HG03565 (cell line): Measurements from ENCODE around the gene EGFR.
"Not testable (repeated sequence)": the region's sequence is repeated elsewhere in the genome, so short reads cannot be mapped to it uniquely, and the experiment has no call there.

Experiments used
- ATAC-seq: cut with Tn5 transposase; IDR thresholded peaks from one replicate; pipeline ENCODE4 v1.9.1; 2021; ENCODE audit warnings: mild to moderate bottlenecking, moderate library complexity; ENCODE audit not compliant: unreplicated experiment

EGFR gene

DNA sequence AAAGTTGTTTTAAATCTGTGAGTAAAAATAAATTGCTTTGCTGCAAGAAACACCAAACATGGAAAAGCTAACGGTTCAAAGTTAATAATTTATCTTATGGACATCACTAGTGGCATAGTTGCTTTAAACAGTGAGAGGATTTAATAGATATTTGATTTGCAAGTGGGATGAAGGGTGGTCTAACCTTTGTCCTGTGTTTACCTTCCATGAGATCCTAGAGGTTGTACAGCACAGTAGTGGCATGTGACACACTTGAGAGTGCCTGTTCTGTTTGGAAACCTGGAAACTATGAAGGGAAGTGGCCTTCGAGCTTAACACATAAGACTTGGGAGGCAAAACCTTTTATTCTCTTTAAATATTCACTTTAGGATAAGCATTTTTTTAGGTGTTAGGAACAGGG is 16.0 kb downstream of the EGFR start:
- no peak for ATAC-seq

DNA sequence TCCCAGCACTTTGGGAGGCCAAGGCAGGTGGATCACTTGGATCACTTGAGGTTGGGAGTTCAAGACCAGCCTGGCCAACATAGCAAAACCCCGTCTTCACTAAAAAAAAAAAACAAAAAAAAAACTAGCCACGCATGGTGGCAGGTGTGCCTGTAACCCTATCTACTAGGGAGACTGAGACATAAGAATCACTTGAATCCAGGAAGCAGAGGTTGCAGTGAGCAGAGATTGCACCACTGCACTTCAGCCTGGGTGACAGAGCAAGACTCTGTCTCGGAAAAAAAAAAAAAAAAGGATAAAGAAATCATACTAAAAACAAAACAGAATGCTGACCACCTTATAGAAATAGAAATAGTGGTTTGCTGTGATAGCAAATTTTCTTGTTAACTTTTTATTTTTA is 16.6 kb downstream of the EGFR start:
- not testable (repeated sequence) for ATAC-seq

DNA sequence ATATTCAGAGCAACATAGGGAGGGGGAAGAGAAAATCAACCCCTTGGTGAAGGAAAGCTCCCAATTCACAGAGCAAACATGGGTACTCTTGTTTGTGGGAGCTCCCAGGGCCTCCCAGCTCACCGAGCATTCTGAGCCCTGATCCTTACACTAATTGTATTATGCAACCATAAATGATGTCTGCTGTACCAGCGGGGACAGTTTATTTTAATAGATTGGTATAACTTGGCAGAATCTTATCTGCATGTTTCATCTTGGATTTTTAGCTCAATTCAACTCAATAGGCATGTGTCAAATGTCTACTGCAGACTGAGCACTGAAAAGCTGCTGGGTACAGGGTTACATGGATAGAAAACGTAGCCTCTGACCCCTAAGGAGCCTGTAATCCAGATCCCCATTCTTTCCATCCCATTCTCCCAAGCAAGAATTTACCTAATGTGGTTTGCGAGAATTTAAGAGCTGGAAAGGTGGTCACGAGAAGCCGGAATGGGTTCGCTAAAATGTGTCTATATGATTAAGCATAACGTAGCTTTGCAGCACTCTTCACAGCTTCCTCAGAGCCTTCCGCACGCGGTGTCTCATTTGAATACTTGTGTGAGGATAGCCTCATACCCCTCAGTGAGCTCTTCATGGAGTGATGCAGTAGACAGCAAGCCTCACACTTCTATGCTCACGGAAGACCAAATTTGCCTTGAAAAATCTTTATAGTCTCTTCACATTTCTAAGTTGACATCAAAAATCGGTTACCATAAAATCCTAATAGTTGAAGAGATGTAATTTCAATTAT is 18.3 kb downstream of the EGFR start:
- ATAC-seq, result no peak

DNA sequence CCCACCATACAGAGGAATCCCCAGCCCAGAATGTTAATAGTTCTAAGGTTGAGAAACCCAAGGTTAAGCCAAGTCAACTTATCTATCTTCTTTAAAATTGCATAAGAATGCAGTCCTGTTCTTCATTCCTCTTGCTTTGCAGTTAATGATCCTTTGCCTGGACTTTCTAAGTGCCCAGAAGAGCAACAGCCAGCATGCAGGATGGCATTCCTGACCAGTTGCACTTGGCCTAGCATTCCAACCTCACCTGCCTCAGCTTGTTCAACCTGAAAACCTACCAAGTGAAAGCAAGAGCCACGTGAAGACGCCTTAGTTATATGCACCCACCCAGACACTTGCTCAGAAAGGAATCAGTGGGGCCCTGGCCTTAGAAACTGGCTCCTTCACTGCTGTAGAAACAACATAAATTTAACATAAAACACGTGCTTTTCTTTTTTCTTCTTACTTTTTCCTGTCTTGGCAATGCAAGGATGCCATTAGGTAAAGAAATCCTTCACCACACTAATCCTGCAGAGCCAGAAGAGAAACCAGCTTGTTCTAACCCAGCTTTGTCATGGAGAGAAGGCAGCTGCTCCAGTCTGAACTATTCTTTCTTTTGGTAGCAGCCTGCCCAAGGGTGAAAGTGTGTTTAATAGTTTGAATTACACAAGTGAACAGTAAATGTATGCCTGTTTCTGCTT is 25.0 kb downstream of the EGFR start:
- no peak for ATAC-seq

DNA sequence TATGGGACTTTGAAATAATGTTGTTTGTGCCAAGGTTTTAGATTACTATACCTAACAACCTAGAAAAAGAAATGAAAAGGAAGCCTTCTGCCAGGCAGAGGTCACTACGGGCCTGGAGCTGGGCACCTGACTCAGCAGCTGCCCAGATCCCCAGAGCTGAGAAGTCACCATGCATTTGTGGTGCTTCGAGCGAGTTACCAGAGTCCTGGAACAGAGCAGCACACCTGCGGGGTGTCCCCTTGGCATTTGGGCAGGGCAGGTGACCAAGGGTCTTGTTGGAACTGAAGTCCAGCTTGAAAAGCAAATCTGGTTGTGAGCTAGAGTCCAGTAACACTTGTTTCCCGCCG is 25.5 kb downstream of the EGFR start:
- no peak for ATAC-seq

DNA sequence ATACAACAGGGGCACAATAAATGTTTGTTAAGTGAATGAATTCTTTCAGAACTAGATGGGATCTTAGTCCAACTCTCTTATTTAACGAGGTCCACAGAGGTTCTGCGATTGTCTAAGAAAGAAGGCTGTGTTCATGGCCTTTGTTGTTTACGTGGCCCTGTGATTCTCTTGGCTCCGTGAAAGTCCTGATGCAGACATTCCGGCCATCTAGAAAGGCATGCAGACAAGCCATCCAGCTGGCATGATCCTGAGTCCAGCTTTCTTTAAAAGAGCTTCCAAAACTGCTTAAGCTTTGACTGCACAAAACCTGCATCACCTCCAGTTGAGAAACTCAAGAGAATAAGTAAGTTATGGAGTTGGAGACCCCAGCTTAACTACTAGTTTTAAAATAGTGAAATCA is 26.0 kb downstream of the EGFR start:
- no peak for ATAC-seq

DNA sequence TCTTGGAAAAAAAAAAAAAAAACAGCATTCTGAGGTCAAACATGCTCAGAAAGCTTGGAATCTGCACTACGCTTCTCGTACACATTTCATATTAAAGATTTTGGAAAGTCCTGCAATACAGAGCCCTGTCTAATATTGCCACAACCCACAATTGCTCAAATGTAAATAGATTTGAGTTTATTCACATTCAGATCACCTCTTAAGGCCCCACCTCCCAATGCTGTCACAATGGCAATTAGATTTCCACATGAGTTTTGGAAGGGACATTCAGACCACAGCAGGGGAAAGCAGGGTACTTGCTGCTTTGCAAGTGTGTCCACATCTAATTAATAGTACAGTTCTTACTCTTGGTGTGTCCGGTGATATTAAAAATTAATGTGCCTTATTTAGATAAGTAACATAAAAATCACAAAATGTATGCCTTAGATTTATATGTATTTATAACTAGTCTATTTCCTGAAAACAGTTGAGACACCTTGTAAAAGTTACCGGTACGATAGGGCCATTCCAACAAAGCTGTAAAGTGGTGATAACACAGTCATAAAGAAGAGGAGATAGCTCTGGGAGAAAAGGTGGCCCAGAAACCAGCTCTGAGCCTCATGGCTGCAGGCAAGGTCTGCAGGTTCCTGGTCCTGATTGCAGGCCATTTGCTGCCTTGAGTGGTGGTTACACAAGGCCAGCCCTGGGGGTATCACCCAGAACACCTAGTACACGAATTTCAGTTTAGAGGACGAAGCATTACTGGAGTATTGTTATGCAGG is 27.9 kb downstream of the EGFR start:
- ATAC-seq, result no peak

DNA sequence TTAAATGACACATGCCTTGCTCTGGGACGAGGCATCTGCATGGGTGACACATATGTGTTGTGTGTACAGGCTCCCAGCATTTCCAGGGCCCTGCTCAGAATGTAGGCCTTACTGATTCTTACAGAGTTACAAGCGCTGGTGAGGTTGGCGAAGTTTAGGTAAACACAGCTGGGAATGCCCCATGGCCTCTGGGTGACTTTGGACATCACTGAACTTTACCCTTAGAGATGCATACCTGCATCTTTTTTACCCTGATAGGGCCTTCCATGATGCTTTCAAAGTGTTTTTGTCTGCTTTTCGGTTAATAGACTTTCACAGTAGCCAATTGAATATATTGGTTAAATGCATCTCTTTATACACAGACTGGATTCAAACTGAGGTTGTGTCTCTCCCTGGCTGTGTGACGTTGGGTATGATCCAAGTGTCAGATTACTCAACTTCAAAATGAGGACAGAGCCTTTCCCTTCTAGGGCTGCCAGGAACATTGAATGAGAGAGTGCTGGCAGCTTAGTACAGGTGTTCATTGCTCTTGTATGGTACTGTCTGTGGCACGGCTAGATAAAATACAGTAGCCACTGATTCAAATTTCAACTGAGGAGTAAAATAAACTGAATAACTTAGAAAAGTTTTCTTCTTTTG is 29.5 kb downstream of the EGFR start:
- no peak for ATAC-seq

DNA sequence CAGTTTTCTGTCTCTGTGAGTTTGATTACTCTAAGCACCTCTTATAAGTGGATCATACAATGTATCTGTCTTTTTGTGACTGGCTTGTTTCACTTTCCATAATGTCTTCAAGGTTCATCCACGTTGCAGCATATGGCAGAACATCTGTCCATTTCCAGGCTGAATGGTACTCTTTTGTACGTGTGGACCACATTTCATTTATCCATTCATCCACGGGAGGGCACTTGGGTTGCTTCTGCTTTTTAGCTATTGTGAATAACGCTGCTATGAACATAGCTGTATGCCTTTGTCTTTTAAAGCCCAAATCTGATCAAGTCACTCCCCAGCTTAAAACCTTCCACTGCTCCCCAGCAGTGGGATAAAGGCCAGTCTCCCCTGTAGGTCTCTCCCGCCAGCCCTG is 31.5 kb downstream of the EGFR start:
- no peak for ATAC-seq

DNA sequence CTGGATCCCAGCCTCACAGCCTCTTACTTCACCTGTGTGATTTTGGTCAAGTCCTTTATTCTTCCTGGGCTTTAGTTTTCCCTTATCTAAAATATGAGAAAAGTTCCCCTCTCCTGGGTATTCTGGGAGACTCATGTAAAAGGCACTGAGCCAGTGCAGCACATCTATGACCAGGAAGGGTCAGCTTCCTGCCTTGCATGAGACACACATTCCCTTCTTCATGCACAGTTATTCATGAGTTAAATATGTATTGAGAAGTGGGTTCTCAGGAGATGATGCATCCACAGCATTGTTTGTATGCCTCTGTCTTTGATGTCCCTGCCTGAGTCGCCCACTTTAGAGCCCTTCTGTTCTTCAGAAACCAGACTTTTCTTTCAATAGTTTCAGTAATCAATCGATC is 33.3 kb downstream of the EGFR start:
- ATAC-seq, result no peak

DNA sequence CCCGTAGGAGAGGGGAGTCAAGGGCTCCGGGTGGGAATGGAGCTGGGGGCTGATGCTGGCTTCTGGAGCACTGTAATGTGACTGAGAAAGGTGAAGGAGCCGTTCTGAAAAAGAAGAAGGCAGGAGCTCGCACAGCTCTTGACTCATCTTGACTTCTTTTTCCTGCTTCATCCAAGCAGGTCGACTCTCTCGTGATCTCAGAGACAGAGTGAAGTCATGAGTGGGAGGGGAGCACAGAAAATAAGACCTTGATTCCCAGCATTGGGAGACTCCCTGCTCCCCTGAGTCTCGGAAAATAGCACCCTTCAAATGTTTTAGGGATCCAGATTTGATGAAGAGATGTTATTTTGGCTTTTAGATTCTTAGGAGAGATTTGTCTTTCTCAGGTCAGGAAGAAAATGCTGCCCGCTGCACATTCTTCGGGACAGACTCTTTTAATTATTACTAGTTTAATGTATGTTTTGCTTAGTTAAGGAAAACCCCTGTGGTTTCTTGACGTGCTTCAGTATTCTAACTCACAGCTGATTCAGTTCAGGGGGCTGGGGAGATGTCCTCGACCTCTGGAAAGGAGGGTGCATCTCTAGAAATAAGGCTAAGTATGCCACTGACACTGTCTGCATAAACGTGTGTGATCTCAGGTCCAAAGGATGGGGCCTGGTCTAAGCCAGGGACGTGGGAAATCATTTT is 34.1 kb downstream of the EGFR start:
- no peak for ATAC-seq

DNA sequence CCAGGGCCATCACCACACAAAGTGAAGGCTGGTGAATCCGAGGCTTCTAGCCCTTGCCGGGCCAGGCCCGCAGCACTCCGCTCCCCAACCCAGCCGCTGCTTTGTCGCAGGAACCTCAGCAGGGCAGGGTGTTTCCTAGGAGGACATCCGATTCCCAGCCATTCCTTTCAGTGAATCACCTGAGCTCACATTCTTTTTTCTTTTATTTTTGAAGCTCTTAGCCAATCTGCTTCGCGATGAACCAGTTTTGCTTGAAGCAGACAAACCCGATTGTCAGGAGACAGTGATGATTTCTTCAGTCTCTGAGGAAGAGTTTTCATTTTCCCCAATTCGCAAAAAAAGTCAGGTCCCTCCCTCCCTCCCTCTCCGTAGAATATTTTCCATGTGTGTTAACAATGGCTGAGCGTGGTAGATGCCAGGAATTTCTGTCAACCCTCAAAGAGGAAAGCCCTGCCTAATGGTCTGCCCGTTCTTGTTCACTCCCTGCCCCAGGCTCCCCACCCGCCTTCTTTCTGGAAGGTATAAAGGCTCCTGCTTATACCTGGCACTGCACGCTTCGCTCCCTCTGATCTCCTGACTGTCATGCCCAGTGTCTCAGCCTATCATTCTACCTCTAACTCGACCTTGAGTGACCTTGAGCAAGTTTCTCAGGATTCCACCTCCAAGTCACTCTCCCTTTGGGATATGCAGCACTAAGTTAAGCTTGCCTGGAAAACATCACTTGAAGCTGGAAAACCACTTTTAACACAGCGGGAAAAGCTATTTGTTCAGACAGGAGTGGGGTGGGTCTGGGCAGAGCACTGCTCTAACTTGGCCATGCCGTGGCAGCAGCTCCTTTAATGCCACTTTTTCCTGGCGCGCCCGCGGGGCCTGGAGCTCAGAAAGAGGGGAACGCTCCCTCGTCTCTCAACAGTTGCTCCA is 35.1 kb downstream of the EGFR start:
- ATAC-seq, result no peak

DNA sequence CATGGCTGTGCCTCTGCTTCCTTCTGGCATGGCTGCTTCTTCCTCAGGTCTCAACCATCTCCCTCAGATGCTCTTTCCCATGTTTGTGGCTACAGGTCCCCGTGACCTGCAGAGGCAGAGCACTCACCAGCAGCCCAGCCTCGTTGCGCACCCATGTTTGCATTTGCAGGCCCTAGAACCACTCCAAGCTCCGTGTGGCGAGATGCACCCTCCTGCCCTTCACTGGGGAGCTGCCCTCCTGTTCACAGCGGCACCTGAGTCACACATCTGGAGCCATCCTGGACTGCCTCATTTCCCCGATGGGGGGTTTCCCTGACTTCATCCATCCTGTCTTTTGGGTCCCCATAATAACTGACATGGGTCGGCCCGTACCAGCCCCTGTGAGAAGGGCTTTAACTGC is 35.9 kb downstream of the EGFR start:
- ATAC-seq, result no peak

DNA sequence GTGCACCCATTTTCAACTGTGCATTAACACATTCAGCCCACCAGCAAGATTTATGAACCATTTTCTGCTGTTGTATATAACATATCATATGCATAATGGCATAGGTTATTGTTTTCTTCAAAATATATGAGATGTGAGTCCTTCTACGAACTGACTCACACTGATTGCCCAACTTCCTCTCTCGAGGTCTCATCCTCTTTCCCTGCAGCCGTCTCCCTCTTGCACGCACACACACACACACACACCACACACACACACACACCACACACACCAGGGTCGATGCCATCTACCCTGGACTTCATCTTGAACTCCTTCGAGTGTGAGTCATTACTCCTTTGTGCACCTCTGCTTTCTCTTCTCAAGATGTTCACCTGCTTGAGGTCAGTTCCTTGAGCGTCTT is 36.7 kb downstream of the EGFR start:
- no peak for ATAC-seq

DNA sequence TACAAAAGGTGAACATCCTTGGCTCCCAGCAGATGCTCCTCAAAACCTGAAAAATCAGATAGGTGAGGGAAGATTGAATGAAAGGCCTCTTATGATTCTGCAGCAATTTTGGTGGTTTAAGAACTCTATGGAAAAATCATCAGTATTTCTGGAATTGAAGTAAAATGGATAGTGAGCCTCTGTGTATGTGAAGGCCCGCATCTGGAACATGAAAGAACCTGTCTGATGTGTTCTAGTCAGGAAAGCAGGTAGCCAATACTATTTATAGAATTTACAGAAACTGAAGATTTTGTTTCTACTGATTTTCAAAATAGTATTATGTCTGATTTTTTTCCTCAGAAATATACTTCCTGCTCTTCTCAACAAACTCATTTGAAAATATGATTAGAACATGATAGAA is 37.3 kb downstream of the EGFR start:
- ATAC-seq, result no peak

DNA sequence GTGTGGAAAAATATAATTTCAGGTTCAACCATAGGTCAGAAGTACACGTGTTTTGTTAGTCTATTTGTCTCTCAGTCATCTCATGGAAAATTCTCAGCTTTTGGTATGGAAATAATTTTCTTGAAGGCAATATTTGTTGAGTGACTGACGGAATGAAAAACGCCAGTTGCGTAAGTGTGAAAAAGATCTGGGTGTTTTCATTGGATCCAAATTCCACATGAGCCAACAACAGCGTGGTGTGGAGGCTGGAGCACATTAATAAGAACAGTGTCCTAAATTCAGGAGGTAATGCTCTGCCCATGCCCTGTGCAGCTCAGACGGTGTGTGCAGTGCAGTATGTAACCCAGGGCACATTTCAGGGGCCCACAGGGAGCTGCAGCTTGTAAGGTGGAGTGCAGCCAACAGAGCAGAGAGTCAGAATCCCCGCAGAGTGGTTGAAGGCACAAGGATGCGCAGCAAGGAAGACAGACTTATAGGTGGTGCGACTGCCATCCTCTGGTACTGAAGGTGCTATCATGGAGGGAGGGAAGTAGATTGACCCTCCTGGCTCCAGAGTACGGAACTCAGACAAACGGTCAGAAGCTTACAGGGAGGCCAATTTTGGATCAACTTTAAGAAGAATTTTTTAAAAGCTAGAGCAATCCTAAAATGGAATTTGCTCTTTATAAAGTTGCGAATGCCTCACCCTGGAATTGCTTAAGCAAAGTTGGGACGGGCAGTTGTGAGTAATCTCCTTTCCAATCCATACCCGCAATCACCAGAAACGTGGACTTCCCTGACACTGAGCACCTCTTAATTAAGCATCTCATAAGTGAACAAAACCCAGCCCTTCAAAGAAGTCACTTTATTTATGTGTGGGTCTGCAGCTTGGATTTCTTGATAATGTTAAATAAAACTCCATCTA is 38.0 kb downstream of the EGFR start:
- no peak for ATAC-seq

DNA sequence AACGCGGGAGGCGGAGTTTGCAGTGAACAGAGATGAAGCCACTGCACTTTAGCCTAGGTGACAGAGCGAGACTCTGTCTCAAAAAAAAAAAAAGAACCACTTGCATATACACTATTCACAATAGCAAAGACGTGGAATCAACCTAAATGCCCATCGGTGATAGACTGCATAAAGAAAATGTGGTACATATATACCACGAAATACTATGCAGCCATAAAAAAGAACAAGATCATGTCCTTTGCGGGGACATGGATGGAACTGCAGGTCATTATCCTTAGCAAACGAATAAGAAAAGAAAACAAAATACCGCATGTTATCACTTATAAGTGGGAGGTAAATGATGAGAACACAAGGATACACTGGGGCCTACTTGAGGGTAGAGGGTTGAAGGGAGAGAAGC is 39.5 kb downstream of the EGFR start:
- ATAC-seq, result no peak

DNA sequence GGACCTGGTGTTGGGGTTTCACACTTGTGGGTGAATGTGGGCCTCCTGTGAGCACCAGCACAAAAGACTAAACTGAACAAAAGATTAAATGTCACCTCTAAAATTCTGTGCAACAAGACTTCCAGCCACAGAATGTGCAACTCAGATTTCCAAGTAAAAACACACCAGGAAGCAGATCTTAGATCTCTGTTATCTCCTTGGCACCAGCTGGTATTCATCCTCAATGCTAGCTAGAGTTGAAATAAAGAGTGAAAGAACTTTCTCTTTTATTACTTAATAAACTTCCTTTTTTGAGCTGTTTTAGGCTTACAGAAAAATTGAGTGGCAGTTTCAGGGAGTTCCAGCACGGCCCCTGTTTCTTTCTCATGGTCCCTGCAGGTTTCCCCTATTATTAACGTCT is 40.2 kb downstream of the EGFR start:
- no peak for ATAC-seq

DNA sequence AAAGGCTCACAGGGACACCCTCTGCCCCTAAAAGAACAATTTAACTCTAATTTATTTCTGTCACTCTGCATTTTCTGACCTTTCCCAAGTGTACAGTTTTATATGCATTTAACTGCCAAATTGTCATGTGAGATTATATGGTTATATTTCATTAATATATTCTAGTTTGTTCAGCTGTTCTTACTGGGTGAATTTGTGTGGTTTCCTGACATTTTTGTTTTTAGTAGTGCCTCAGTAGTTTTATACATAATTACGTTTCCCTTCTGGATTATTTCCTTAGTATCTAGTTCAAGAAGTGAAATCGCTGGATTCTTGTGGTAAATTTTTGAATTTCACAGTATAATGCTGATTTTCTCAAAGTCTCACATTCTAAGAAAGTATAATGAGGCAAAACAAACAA is 41.3 kb downstream of the EGFR start:
- ATAC-seq, result no peak
